Measurements from ENCODE around the gene SPARC.

The SPARC gene

GRCh38 chr5:151618907-151619306 is 67.8 kb downstream of the SPARC start:
- DNase-seq, result no peak

- no peak for DNase-seq
These were observed 68.6 kb downstream of the SPARC start for GRCh38 chr5:151617841-151618710.

- DNase-seq, result no peak
These were observed 69.3 kb downstream of the SPARC start for GRCh38 chr5:151617383-151617840.

GRCh38 chr5:151615431-151615830 is 71.3 kb downstream of the SPARC start:
- DNase-seq, result no peak

GRCh38 chr5:151614565-151614964 is 72.2 kb downstream of the SPARC start:
- no peak for DNase-seq

- no peak for DNase-seq
These were observed 73.9 kb downstream of the SPARC start for GRCh38 chr5:151612689-151613427.

- no peak for DNase-seq
These were observed 75.5 kb downstream of the SPARC start for GRCh38 chr5:151611127-151611775.

Data from eye (tissue), 1 donor.